ENCODE measurements around the gene SELENOK. TPM values are rescaled to one million over a fixed set of nuclear protein-coding genes. Genes with fewer than 3 reads are reported as not detected.

Gene SELENOK
- total RNA-seq, 2 donors from 2014 or later = 47.0 to 47.1 TPM

DNA sequence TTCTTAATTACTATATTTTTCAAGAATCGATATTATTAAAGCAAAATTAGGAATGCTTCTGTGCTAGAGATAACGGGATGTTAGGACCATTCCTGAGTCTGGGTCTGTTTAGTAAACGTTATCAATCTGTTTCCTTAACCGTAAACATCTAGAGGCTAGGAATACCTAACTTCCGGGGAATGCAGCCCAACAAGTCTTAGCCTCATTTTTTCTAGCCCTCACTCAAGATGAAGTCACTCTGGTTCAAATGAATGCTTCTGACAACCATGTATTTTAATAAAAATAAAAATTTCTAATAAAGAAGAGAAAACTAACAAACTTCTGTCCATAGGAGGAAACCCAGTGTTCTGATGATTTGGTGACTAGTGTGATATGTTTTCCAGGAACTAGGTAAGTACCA is 11.1 kb upstream of the SELENOK start:
- DNase-seq = no peak
- Mint-ChIP-seq H3K9me3 (no peaks in the 10 kb centered on the region), H3K4me1 (no peaks in the 10 kb centered on the region), H3K4me3 (no peak overlapping the region), H3K27me3 (ENCODE audit: insufficient read depth) (peaks cover 8% of the 10 kb centered on the region), H3K36me3 (ENCODE audit: low read depth) (no peaks in the 10 kb centered on the region), H3K27ac (no peak overlapping the region)
- no peak overlapping the region for H3K9ac ChIP-seq (ENCODE audit: extremely low read depth, low read length, poor library complexity, severe bottlenecking)
- peaks cover 11% of the 10 kb centered on the region for H3K27me3 ChIP-seq (ENCODE audit: control insufficient read depth, insufficient read depth, low read length, poor library complexity, severe bottlenecking)
- no peak overlapping the region for H3K4me3 ChIP-seq (ENCODE audit: low read length)
- H3K27ac ChIP-seq (ENCODE audit: low read depth, low read length) = no peak overlapping the region
- no peaks in the 10 kb centered on the region for H3K9me3 ChIP-seq (ENCODE audit: control insufficient read depth, low read length)
- no peaks in the 10 kb centered on the region for H3K4me1 ChIP-seq (ENCODE audit: control insufficient read depth, insufficient read depth, low read length)
- no peaks in the 10 kb centered on the region for H3K36me3 ChIP-seq (ENCODE audit: control insufficient read depth, insufficient read depth, low read length)
- TF ChIP-seq, protein P1, sequence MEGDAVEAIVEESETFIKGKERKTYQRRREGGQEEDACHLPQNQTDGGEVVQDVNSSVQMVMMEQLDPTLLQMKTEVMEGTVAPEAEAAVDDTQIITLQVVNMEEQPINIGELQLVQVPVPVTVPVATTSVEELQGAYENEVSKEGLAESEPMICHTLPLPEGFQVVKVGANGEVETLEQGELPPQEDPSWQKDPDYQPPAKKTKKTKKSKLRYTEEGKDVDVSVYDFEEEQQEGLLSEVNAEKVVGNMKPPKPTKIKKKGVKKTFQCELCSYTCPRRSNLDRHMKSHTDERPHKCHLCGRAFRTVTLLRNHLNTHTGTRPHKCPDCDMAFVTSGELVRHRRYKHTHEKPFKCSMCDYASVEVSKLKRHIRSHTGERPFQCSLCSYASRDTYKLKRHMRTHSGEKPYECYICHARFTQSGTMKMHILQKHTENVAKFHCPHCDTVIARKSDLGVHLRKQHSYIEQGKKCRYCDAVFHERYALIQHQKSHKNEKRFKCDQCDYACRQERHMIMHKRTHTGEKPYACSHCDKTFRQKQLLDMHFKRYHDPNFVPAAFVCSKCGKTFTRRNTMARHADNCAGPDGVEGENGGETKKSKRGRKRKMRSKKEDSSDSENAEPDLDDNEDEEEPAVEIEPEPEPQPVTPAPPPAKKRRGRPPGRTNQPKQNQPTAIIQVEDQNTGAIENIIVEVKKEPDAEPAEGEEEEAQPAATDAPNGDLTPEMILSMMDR (conservative IDR thresholded peaks at IDR 0.05) = no peak
- 83 to 93% methylated on average over 2 to 5 of the region's 5 CpGs for WGBS, 2 experiments (ENCODE audit: insufficient coverage in 1 of 2, insufficient read length in 1 of 2)

DNA sequence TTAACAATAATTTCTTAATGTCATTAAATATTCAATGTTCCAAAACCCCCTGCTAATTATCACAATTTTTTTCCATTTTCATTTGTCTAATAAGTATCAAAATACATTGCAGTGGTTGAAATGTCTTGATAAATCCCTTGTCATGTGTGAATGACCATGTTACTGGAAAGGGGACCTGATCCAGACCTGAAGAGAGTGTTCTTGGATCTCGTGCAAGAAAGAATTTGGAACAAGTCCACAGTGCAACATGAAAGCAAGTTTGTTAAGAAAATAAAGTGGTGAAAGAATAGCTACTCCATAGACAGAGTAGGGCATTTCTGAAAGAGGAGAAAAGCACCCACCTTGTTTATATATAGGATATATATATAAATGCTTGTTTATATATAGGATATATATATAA is 10.4 kb upstream of the SELENOK start:
- peaks cover 18% of the 10 kb centered on the region for H3K27me3 ChIP-seq (ENCODE audit: control insufficient read depth, insufficient read depth, low read length, poor library complexity, severe bottlenecking)
- H3K4me3 ChIP-seq (ENCODE audit: low read length) = no peak overlapping the region
- 73 to 80% methylated on average over 1 of the region's 1 CpG for whole genome bisulfite sequencing, 2 experiments (ENCODE audit: insufficient coverage in 1 of 2, insufficient read length in 1 of 2)
- H3K4me1 Mint-ChIP-seq = no peaks in the 10 kb centered on the region
- no peak overlapping the region for H3K27ac ChIP-seq (ENCODE audit: low read depth, low read length)
- no peaks in the 10 kb centered on the region for H3K4me1 ChIP-seq (ENCODE audit: control insufficient read depth, insufficient read depth, low read length)
- H3K27me3 Mint-ChIP-seq (ENCODE audit: insufficient read depth) = peaks cover 15% of the 10 kb centered on the region
- no peak for DNase-seq
- H3K36me3 ChIP-seq (ENCODE audit: control insufficient read depth, insufficient read depth, low read length) = no peaks in the 10 kb centered on the region
- H3K9me3 Mint-ChIP-seq = no peaks in the 10 kb centered on the region
- no peak overlapping the region for H3K4me3 Mint-ChIP-seq
- H3K9me3 ChIP-seq (ENCODE audit: control insufficient read depth, low read length) = no peaks in the 10 kb centered on the region
- H3K36me3 Mint-ChIP-seq (ENCODE audit: low read depth) = no peaks in the 10 kb centered on the region
- TF ChIP-seq, protein P1 (conservative IDR thresholded peaks at IDR 0.05) = no peak
- no peak overlapping the region for H3K9ac ChIP-seq (ENCODE audit: extremely low read depth, low read length, poor library complexity, severe bottlenecking)
- no peak overlapping the region for H3K27ac Mint-ChIP-seq

DNA sequence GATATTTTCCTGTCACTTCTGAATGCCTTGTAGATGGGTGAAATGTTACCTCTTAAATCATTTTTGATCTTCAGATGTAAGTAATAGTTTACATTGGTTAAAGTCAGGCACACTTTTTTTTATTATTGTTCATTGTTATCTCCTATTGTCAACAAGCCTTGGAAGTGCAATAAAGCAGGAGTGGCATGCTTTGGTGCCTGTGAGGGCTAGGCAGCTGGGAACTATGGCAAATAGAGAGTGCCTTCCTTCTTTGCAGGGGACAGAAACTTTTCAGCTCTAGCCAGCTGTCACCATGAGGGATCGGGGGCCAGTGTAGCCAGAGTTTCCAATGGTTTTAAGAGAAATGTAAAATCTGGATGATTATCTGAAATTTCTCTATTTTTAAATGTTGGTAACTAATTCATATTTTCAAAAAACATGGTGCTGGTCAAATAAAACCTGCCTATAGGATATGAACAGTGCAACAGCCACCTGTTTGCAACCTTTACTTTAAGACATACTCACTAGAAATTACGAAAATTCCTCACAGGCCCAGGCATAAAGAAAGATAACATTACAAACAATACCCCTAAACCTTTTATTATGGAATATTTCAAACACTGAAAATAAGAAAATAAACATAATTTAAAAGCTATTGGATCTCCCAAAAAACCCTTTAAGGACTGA is 9.1 kb upstream of the SELENOK start:
- 86% methylated on average over 2 of the region's 2 CpGs; no CpG with 5 or more reads in 1 of the 2 experiments for WGBS, 2 experiments (ENCODE audit: insufficient coverage in 1 of 2, insufficient read length in 1 of 2)
- no peak for DNase-seq
- Histone ChIP-seq H3K27ac (ENCODE audit: low read depth, low read length) (no peak overlapping the region), H3K36me3 (ENCODE audit: control insufficient read depth, insufficient read depth, low read length) (no peaks in the 10 kb centered on the region), H3K27me3 (ENCODE audit: control insufficient read depth, insufficient read depth, low read length, poor library complexity, severe bottlenecking) (peaks cover 29% of the 10 kb centered on the region), H3K4me3 (ENCODE audit: low read length) (no peak overlapping the region), H3K9ac (ENCODE audit: extremely low read depth, low read length, poor library complexity, severe bottlenecking) (no peak overlapping the region), H3K9me3 (ENCODE audit: control insufficient read depth, low read length) (no peaks in the 10 kb centered on the region), H3K4me1 (ENCODE audit: control insufficient read depth, insufficient read depth, low read length) (no peaks in the 10 kb centered on the region)
- Mint-ChIP-seq H3K27ac (no peak overlapping the region), H3K27me3 (ENCODE audit: insufficient read depth) (peaks cover 17% of the 10 kb centered on the region), H3K4me1 (no peaks in the 10 kb centered on the region), H3K9me3 (no peaks in the 10 kb centered on the region), H3K4me3 (no peak overlapping the region), H3K36me3 (ENCODE audit: low read depth) (no peaks in the 10 kb centered on the region)
- TF ChIP-seq, protein P1 (conservative IDR thresholded peaks at IDR 0.05) = no peak
